Colonic mucosa (tissue), 4 donors: ENCODE results near the gene ECM2. TPM values are rescaled to one million over a fixed set of nuclear protein-coding genes. Genes with fewer than 3 reads are reported as not detected.

Experiments
- DNase-seq: peaks from one replicate; pipeline ENCODE4 v3.0.0-alpha.2; 2020
- H3K27ac ChIP-seq: fragments of 200-600 bp; one replicate; pipeline ENCODE4 v1.8.0; 2021
- H3K27me3 ChIP-seq: fragments of 200-600 bp; one replicate; pipeline ENCODE4 v1.8.0; 2021
- H3K36me3 ChIP-seq: fragments of 200-600 bp; one replicate; pipeline ENCODE4 v1.8.0; 2021
- H3K4me1 ChIP-seq: fragments of 200-600 bp; one replicate; pipeline ENCODE4 v1.8.0; 2021; ENCODE audit warnings: mild to moderate bottlenecking
- H3K4me3 ChIP-seq: fragments of 200-600 bp; one replicate; pipeline ENCODE4 v1.8.0; 2021
- H3K9ac ChIP-seq, 2 donors: one replicate each; pipeline ENCODE4 v1.7.0; 2013; ENCODE audit warnings: control low read depth in 2 of 2, low read depth in 2 of 2, low read length in 2 of 2
- H3K9me3 ChIP-seq: fragments of 200-600 bp; one replicate; pipeline ENCODE4 v1.8.0; 2021
- intact Hi-C: fragments of 100-400 bp; cut with DNase I; formaldehyde crosslinking; loops from one replicate; pipeline ENCODE4 v1.14.1; 2022
- total RNA-seq, 2 donors: library from RNA; stranded (reverse); fragmentation: NEBNext Ultra II Directional in 1 of 2; extraction: Animal tissue kit (Norgen Biotek cat#: 25700) in 1 of 2; gene quantifications; one replicate each; pipeline ENCODE4 v1.2.1, GENCODE V29; 2021
- TF ChIP-seq, protein P1 (sequence below): fragments of 200-600 bp; IDR thresholded peaks from one replicate; pipeline ENCODE4 v1.8.0; 2022; ENCODE audit warnings: antibody characterized with exemption, mild to moderate bottlenecking
- donor health status: healthy.
- donor health status: DM: no; HTN: no; CAD: no.
- donor health status: DM: no; HTN: no; CAD: no.

The ECM2 gene
- total RNA-seq, 2 donors from 2014 or later = 0.30 to 3.8 TPM

DNA sequence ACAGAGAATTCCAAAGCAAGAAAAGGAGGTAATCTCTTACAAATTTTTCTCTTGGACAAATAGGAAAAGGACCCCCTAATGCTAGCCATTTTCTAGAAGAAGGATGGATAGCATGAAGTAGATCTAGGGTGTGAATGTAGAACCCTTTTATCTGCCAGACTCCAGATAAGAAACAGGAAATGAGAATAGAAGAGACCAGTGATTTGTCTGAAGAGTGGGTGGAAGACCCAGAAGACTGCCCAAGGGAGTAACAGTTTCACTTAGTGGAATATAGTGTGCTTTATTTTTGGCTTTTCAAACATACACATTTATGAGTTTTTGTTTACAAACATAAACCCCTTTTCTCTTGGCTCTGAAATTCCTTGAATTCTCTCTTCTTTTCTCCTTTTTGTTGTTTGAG, 25.0 kb downstream of the ECM2 start:
- TF ChIP-seq, protein P1, sequence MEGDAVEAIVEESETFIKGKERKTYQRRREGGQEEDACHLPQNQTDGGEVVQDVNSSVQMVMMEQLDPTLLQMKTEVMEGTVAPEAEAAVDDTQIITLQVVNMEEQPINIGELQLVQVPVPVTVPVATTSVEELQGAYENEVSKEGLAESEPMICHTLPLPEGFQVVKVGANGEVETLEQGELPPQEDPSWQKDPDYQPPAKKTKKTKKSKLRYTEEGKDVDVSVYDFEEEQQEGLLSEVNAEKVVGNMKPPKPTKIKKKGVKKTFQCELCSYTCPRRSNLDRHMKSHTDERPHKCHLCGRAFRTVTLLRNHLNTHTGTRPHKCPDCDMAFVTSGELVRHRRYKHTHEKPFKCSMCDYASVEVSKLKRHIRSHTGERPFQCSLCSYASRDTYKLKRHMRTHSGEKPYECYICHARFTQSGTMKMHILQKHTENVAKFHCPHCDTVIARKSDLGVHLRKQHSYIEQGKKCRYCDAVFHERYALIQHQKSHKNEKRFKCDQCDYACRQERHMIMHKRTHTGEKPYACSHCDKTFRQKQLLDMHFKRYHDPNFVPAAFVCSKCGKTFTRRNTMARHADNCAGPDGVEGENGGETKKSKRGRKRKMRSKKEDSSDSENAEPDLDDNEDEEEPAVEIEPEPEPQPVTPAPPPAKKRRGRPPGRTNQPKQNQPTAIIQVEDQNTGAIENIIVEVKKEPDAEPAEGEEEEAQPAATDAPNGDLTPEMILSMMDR = no peak
- H3K36me3 ChIP-seq = no peaks in the 10 kb centered on the region
- intact Hi-C loops = no loop called here
- no peaks in the 10 kb centered on the region for H3K4me1 ChIP-seq
- no peak overlapping the region for H3K9ac ChIP-seq
- no peak for DNase-seq
- no peak overlapping the region for H3K4me3 ChIP-seq
- H3K9me3 ChIP-seq = no peaks in the 10 kb centered on the region
- no peak overlapping the region for H3K27ac ChIP-seq
- no peaks in the 10 kb centered on the region for H3K27me3 ChIP-seq

DNA sequence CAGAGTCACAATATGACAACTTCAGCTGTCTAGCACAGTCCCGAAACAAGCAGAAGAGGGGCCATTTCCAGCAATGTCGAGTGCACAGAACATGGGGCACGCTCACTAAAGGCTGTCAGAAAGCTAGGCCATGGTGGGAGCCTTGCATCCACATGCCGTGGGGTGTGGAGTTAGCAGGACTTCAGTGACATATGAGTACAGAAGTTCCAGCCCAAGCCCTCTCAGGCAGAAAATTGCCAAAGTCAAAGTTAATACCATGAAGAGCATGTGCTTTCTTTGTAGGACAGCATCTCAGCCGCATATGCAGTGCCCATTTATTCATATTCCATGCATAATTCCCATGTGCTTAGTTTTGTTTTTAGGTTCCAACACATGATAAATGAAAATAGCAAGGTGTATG, 26.7 kb downstream of the ECM2 start:
- no peaks in the 10 kb centered on the region for H3K4me1 ChIP-seq
- TF ChIP-seq, protein P1 = no peak
- no peaks in the 10 kb centered on the region for H3K27me3 ChIP-seq
- H3K9ac ChIP-seq = no peak overlapping the region
- intact Hi-C loops = no loop called here
- DNase-seq = no peak
- no peak overlapping the region for H3K4me3 ChIP-seq
- no peak overlapping the region for H3K27ac ChIP-seq
- H3K9me3 ChIP-seq = no peaks in the 10 kb centered on the region
- H3K36me3 ChIP-seq = no peaks in the 10 kb centered on the region

DNA sequence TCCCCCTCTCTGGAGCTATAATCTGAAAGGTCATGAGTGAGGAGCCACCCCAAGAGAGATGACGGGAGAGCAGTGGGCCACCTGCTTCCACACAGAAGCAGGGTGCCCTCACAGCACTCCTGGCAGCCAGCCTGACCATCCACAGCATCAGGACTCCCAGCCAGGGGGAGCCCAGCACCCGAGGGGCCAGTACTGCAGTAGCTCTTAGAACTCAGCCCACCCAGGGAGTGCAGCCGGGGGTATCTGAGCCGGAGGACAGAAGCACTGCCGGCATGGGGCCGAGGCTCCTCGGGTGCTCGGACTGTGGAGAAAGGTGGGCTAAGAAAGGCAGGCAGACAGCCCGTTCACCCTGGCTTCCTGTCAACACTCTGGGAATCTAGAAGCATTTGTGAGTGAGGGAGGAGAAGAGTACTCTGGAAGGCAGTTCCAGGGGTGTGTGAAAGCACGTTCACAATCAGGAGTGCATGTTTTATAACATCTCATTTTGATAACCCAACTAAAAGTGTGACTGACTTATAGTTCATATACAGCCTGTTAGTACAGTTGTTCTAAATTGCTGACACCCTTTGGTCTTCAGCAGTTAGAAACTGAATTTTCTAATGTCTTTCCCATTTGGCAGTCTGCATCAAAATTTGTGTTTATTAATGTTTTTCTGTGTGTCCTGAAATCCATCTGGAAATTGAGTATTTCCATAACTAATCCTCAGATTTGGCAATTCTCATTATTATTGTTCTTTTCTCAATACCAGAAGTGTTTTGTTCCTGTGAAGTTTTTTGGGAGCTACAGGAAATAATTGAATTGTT, 27.6 kb downstream of the ECM2 start:
- no peak overlapping the region for H3K9ac ChIP-seq
- intact Hi-C loops = no loop called here
- H3K27ac ChIP-seq = no peak overlapping the region
- DNase-seq = no peak
- no peak overlapping the region for H3K4me3 ChIP-seq
- TF ChIP-seq, protein P1 = no peak
- no peaks in the 10 kb centered on the region for H3K4me1 ChIP-seq
- H3K27me3 ChIP-seq = no peaks in the 10 kb centered on the region
- no peaks in the 10 kb centered on the region for H3K9me3 ChIP-seq
- no peaks in the 10 kb centered on the region for H3K36me3 ChIP-seq

DNA sequence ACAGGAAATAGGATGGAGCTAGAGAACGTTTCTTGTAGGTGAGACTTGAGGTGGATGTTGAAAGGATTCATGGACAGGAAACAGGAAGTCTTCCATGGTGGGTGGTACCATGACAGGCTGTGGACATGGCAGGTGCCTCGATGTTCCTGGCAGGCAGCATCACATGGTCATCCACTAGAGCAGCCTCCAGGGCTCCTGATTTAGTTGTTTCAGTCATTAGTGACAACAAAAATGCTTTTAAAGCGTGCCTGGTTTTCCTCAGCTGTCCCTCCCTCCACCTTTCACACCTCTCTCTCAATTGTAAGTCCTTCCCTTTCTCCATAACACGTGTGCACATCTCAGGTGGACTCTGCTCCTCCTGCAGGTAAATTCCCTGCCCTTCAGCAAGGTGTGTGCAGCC, 28.3 kb downstream of the ECM2 start:
- TF ChIP-seq, protein P1 = no peak
- H3K27ac ChIP-seq = no peak overlapping the region

DNA sequence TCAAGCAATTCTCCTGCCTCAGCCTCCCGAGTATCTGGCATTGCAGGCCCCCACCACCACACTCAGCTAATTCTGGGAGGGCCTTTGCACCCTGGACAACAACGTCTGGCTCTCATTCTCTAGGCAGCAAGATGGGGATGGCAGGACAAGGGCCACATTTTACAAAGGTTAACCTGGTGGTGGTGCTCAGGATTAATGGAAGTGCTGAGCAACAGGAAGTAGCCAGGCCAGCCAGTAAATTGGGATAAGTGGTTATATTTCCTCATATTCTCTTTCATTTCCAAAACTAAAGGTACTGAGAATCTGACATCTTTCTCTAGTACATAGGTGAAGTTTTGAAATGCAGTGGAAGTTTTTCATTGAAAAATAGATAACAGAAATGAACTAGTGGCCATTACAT, 28.8 kb downstream of the ECM2 start:
- Histone ChIP-seq H3K4me3 (no peak overlapping the region), H3K27me3 (no peaks in the 10 kb centered on the region), H3K4me1 (no peaks in the 10 kb centered on the region), H3K9me3 (no peaks in the 10 kb centered on the region), H3K9ac (no peak overlapping the region), H3K27ac (peak overlapping the region; percentile 6), H3K36me3 (no peaks in the 10 kb centered on the region)
- DNase-seq = no peak
- TF ChIP-seq, protein P1 = no peak
- intact Hi-C loops = no loop called here

More for the DNA sequence above, 28.3 kb downstream of the ECM2 start:
- Histone ChIP-seq H3K4me1 (no peaks in the 10 kb centered on the region), H3K9me3 (no peaks in the 10 kb centered on the region), H3K27me3 (no peaks in the 10 kb centered on the region), H3K4me3 (no peak overlapping the region), H3K36me3 (no peaks in the 10 kb centered on the region), H3K9ac (no peak overlapping the region)
- intact Hi-C loops = no loop called here
- DNase-seq = no peak
